Suppressor macrophage treated with lipopolysaccharide for 1 hour (primary cell): Measurements from ENCODE around the gene SLC7A10.
"Not testable (repeated sequence)": the region's sequence is repeated elsewhere in the genome, so short reads cannot be mapped to it uniquely, and the experiment has no call there.

ENCODE experiments used
- DNase-seq, 3 donors: peaks; one replicate each; pipeline ENCODE4 v3.0.0-alpha.2; 2020 to 2022

The SLC7A10 gene

GRCh38 chr19:33215438-33216197 is 10.0 kb downstream of the SLC7A10 start:
- DNase-seq: no peak

- DNase-seq: peak in 1 of 3 donors; percentile 48
These were observed 11.1 kb downstream of the SLC7A10 start for GRCh38 chr19:33214596-33214995.

GRCh38 chr19:33212436-33213172 is 13.0 kb downstream of the SLC7A10 start:
- DNase-seq: no peak

- no peak for DNase-seq
These were observed 13.7 kb downstream of the SLC7A10 start for GRCh38 chr19:33211794-33212435.

GRCh38 chr19:33210266-33210940 is 15.2 kb downstream of the SLC7A10 start:
- DNase-seq: no peak

- not testable (repeated sequence) for DNase-seq
These were observed 15.8 kb downstream of the SLC7A10 start for GRCh38 chr19:33209850-33210230.

- DNase-seq: no peak
These were observed 16.5 kb downstream of the SLC7A10 start for GRCh38 chr19:33208904-33209849.

- peak in 2 of 3 donors; percentile 40 to 42 for DNase-seq
These were observed 17.2 kb downstream of the SLC7A10 start for GRCh38 chr19:33208371-33208895.

GRCh38 chr19:33207903-33208302 is 17.7 kb downstream of the SLC7A10 start:
- DNase-seq: no peak

- no peak for DNase-seq
These were observed 18.5 kb downstream of the SLC7A10 start for GRCh38 chr19:33207040-33207620.

GRCh38 chr19:33206261-33207039 is 19.2 kb downstream of the SLC7A10 start:
- no peak for DNase-seq

GRCh38 chr19:33205531-33206260 is 20.0 kb downstream of the SLC7A10 start:
- no peak for DNase-seq

GRCh38 chr19:33205110-33205509 is 20.5 kb downstream of the SLC7A10 start:
- DNase-seq: no peak

GRCh38 chr19:33204136-33204973 is 21.3 kb downstream of the SLC7A10 start:
- no peak for DNase-seq

- no peak for DNase-seq
These were observed 22.1 kb downstream of the SLC7A10 start for GRCh38 chr19:33203529-33203928.

GRCh38 chr19:33202546-33203507 is 22.8 kb downstream of the SLC7A10 start:
- no peak for DNase-seq

- no peak for DNase-seq
These were observed 23.6 kb downstream of the SLC7A10 start for GRCh38 chr19:33201886-33202545.
